ENCODE measurements around the gene OCEL1. TPM values are rescaled to one million over a fixed set of nuclear protein-coding genes. Genes with fewer than 3 reads are reported as not detected.

The OCEL1 gene
- total RNA-seq, 2 experiments from 2014 or later = 10.2 to 29.5 TPM

GRCh38 chr19:17263712-17264640 lies 38.0 kb downstream of the OCEL1 start:
- H3K27ac ChIP-seq (ENCODE audit: low read depth, low read length, poor library complexity, severe bottlenecking) = peak overlapping the region; percentile 51
- H3K4me3 ChIP-seq (ENCODE audit: low read depth, low read length, poor library complexity, severe bottlenecking) = peak overlapping the region; percentile 21
- H3K4me2 ChIP-seq (ENCODE audit: low read length) = peak overlapping the region; percentile 62
- H2AFZ ChIP-seq (ENCODE audit: low read length) = peak overlapping the region; percentile 65; the same call in 1 of the 2 replicates
- no peaks in the 10 kb centered on the region for H3K9me3 ChIP-seq (ENCODE audit: low read length)
- intact Hi-C loops (cut with micrococcal nuclease; ENCODE audit: unreplicated experiment) = no loop called here
- ChIA-PET POLR2A (interaction anchor here (0.7 to 2.4 kb wide), 4 partner anchors 12 to 1233 kb away, joined by 3 to 19 read pairs (median 6); partner anchors contain the start of gene ANKLE1), CTCF (ENCODE audit: unreplicated experiment) (interaction anchor here (0.6 to 1.0 kb wide), 3 partner anchors 18 to 41 kb away, joined by 3 read pairs; no protein-coding TSS in a partner anchor)
- DNase-seq (ENCODE audit: low spot score) = no peak
- no peaks in the 10 kb centered on the region for H4K20me1 ChIP-seq (ENCODE audit: insufficient read depth, low read length)
- BruUV-seq (replicated peaks) = no TSS peak
- H3K9me2 ChIP-seq (ENCODE audit: insufficient read depth, low read length) = no peaks in the 10 kb centered on the region
- peaks cover 3% of the 10 kb centered on the region; the same call in 1 of the 2 replicates for H3K36me3 ChIP-seq (ENCODE audit: insufficient read depth, low read length)
- peaks cover 56% of the 10 kb centered on the region for H3K4me1 ChIP-seq (ENCODE audit: insufficient read depth, low read length, poor library complexity, severe bottlenecking)
- H3K79me2 ChIP-seq (ENCODE audit: insufficient read depth, low read depth, low read length) = peaks cover 16% of the 10 kb centered on the region
- no peak for TF ChIP-seq CTCF (conservative IDR thresholded peaks at IDR 0.05; ENCODE audit: low read length)
- no peak for TF ChIP-seq EZH2phosphoT487 (IDR thresholded peaks at IDR 0.05; ENCODE audit: borderline replicate concordance, low read depth, low read length)

GRCh38 chr19:17264641-17264979 lies 38.6 kb downstream of the OCEL1 start, which contains the start of gene USHBP1:
Gene USHBP1 (minus strand): TSS chr19:17264745. CDS start chr19:17264299, 446 bp downstream.
- no TSS peak for BruUV-seq (replicated peaks)
- H3K9me3 ChIP-seq (ENCODE audit: low read length) = no peaks in the 10 kb centered on the region
- H3K27ac ChIP-seq (ENCODE audit: low read depth, low read length, poor library complexity, severe bottlenecking) = peak within 1 kb of the TSS; percentile 51
- no peaks in the 10 kb centered on the region for H4K20me1 ChIP-seq (ENCODE audit: insufficient read depth, low read length)
- intact Hi-C loops (cut with micrococcal nuclease; ENCODE audit: unreplicated experiment) = no loop called here
- peaks cover 56% of the 10 kb centered on the region for H3K4me1 ChIP-seq (ENCODE audit: insufficient read depth, low read length, poor library complexity, severe bottlenecking)
- H3K4me3 ChIP-seq (ENCODE audit: low read depth, low read length, poor library complexity, severe bottlenecking) = peak within 1 kb of the TSS; percentile 21
- DNase-seq (ENCODE audit: low spot score) = peak; percentile 72
- peaks cover 4% of the 10 kb centered on the region; the same call in 1 of the 2 replicates for H3K36me3 ChIP-seq (ENCODE audit: insufficient read depth, low read length)
- no peak for TF ChIP-seq CTCF (conservative IDR thresholded peaks at IDR 0.05; ENCODE audit: low read length)
- no peak for TF ChIP-seq EZH2phosphoT487 (IDR thresholded peaks at IDR 0.05; ENCODE audit: borderline replicate concordance, low read depth, low read length)
- H3K79me2 ChIP-seq (ENCODE audit: insufficient read depth, low read depth, low read length) = peaks cover 17% of the 10 kb centered on the region
- POLR2A ChIA-PET = interaction anchor here (1.2 to 2.4 kb wide), 3 partner anchors 13 to 23 kb away, joined by 5 to 19 read pairs (median 7); partner anchors contain the start of gene ANKLE1
- H3K4me2 ChIP-seq (ENCODE audit: low read length) = peak within 1 kb of the TSS; percentile 62
- peak within 1 kb of the TSS; percentile 65; the same call in 1 of the 2 replicates for H2AFZ ChIP-seq (ENCODE audit: low read length)
- CTCF ChIA-PET (ENCODE audit: unreplicated experiment) = interaction anchor here (0.5 to 1.0 kb wide), 3 partner anchors 16 to 40 kb away, joined by 3 read pairs; no protein-coding TSS in a partner anchor
- no peaks in the 10 kb centered on the region for H3K9me2 ChIP-seq (ENCODE audit: insufficient read depth, low read length)

Measured in OCI-LY7 (cell line).